IMR-90 (cell line): ENCODE results near the gene KRT86. TPM values are rescaled to one million over a fixed set of nuclear protein-coding genes. Genes with fewer than 3 reads are reported as not detected.

Source experiments
- ATAC-seq: fragments of 200-7000 bp; cut with Tn5 transposase; 2 replicates; pipeline ENCODE4 v1.9.1; 2020; ENCODE audit warnings: low read depth, mild to moderate bottlenecking, moderate library complexity
- BruUV-seq: library from RNA; stranded (reverse); fragments of 400-500 nt; replicated peaks from 2 replicates; lab custom pipeline; 2021; lab: Mats Ljungman, UMichigan
- CTCF ChIA-PET: fragments of 300-600 bp; formaldehyde crosslinking; extraction: SDS; loops from one replicate; lab custom pipeline; 2021; ENCODE audit warnings: antibody characterized with exemption; lab: Yijun Ruan, JAX
- POLR2A ChIA-PET: fragments of 300-600 bp; sonication (Branson Sonifier 250); formaldehyde crosslinking; loops from one replicate; lab custom pipeline; 2022; ENCODE audit warnings: antibody characterized with exemption; ENCODE audit not compliant: unreplicated experiment; lab: Charles Lee
- DNase-seq: peaks from one replicate; pipeline ENCODE4 v3.0.0; 2013
- H2AFZ ChIP-seq: replicated peaks from 2 replicates; pipeline ENCODE3; 2013; ENCODE audit warnings: low read length, mild to moderate bottlenecking; ENCODE audit not compliant: poor library complexity
- H2AK5ac ChIP-seq: 2 replicates; pipeline ENCODE4 v1.6.1; 2013; ENCODE audit warnings: low read depth, low read length, inconsistent platforms
- H2AK9ac ChIP-seq: replicated peaks from 2 replicates; pipeline ENCODE3; 2013; ENCODE audit warnings: mild to moderate bottlenecking, low read depth, low read length, moderate library complexity; ENCODE audit not compliant: poor library complexity
- H2BK120ac ChIP-seq: 2 replicates; pipeline ENCODE4 v1.6.1; 2013; ENCODE audit warnings: low read depth, low read length, inconsistent platforms
- H2BK15ac ChIP-seq: 3 replicates; pipeline ENCODE4 v1.6.1; 2013; ENCODE audit warnings: low read depth, low read length, inconsistent platforms
- H2BK20ac ChIP-seq: 2 replicates; pipeline ENCODE4 v1.6.1; 2013; ENCODE audit warnings: low read depth, mild to moderate bottlenecking, inconsistent platforms, low read length, moderate library complexity
- H2BK5ac ChIP-seq: 2 replicates; pipeline ENCODE4 v1.6.1; 2013; ENCODE audit warnings: mild to moderate bottlenecking, low read depth, low read length, inconsistent platforms; ENCODE audit not compliant: poor library complexity, severe bottlenecking
- H3K14ac ChIP-seq: replicated peaks from 2 replicates; pipeline ENCODE4 v1.6.1; 2013; ENCODE audit warnings: low read depth, low read length, inconsistent platforms
- H3K18ac ChIP-seq: 2 replicates; pipeline ENCODE4 v1.6.1; 2013; ENCODE audit warnings: low read depth, low read length, control low read depth
- H3K23ac ChIP-seq: 2 replicates; pipeline ENCODE4 v1.6.1; 2013; ENCODE audit warnings: low read depth, low read length, inconsistent platforms
- H3K27ac ChIP-seq: 2 replicates; pipeline ENCODE4 v1.5.1; 2013; ENCODE audit warnings: mild to moderate bottlenecking, control low read depth, low read length; ENCODE audit not compliant: insufficient read depth
- H3K27me3 ChIP-seq: 2 replicates; pipeline ENCODE4 v1.6.1; 2013; ENCODE audit warnings: low read length; ENCODE audit not compliant: control insufficient read depth, insufficient read depth
- H3K36me3 ChIP-seq: 2 replicates; pipeline ENCODE4 v1.6.1; 2013; ENCODE audit warnings: low read length, mixed read lengths; ENCODE audit not compliant: control insufficient read depth, insufficient read depth
- H3K4ac ChIP-seq: 2 replicates; pipeline ENCODE4 v1.6.1; 2013; ENCODE audit warnings: low read depth, low read length, inconsistent platforms
- H3K4me1 ChIP-seq: 2 replicates; pipeline ENCODE4 v1.6.1; 2013; ENCODE audit warnings: low read length, mixed read lengths; ENCODE audit not compliant: control insufficient read depth, insufficient read depth
- H3K4me2 ChIP-seq: 2 replicates; pipeline ENCODE4 v1.6.1; 2013; ENCODE audit warnings: low read depth, mild to moderate bottlenecking, control low read depth, low read length, moderate library complexity
- H3K4me3 ChIP-seq: 2 replicates; pipeline ENCODE4 v1.5.1; 2013; ENCODE audit warnings: low read depth, mild to moderate bottlenecking, control low read depth, low read length, moderate library complexity; ENCODE audit not compliant: insufficient read depth
- H3K56ac ChIP-seq: 2 replicates; pipeline ENCODE4 v1.6.1; 2013; ENCODE audit warnings: low read length, inconsistent platforms; ENCODE audit not compliant: insufficient read depth; ENCODE audit errors: extremely low read depth
- H3K79me1 ChIP-seq, 2 experiments: 2 replicates each; pipeline ENCODE4 v1.6.1; 2013; ENCODE audit warnings: low read length in 2 of 2, inconsistent platforms in 1 of 2, low read depth in 1 of 2
- H3K9ac ChIP-seq: 2 replicates; pipeline ENCODE4 v1.6.1; 2013; ENCODE audit warnings: low read depth, low read length, control low read depth
- H3K9me1 ChIP-seq: 2 replicates; pipeline ENCODE4 v1.6.1; 2013; ENCODE audit warnings: low read length, inconsistent platforms; ENCODE audit not compliant: insufficient read depth
- H3K9me3 ChIP-seq: 2 replicates; pipeline ENCODE4 v1.6.1; 2013; ENCODE audit warnings: low read length; ENCODE audit not compliant: control insufficient read depth, insufficient read depth
- H4K20me1 ChIP-seq: 2 replicates; pipeline ENCODE4 v1.6.1; 2013; ENCODE audit warnings: low read length, inconsistent platforms; ENCODE audit not compliant: insufficient read depth
- H4K5ac ChIP-seq: 2 replicates; pipeline ENCODE4 v1.6.1; 2013; ENCODE audit warnings: mild to moderate bottlenecking, low read depth, low read length, control low read depth
- H4K8ac ChIP-seq, 2 experiments: 2 replicates each; pipeline ENCODE4 v1.6.1; 2013; ENCODE audit warnings: low read depth in 2 of 2, low read length in 2 of 2, control low read depth in 1 of 2, inconsistent platforms in 1 of 2
- H4K91ac ChIP-seq: 2 replicates; pipeline ENCODE4 v1.6.1; 2013; ENCODE audit warnings: low read depth, low read length, inconsistent platforms; ENCODE audit not compliant: insufficient read depth
- BHLHE40 ChIP-seq: fragments of 150-350 bp; IDR thresholded peaks from 2 replicates; pipeline ENCODE4 v1.6.1; 2016; ENCODE audit warnings: mild to moderate bottlenecking, low read depth, low read length
- CTCF ChIP-seq: conservative IDR thresholded peaks from 2 replicates; pipeline ENCODE4 v1.5.1; 2012; ENCODE audit warnings: mild to moderate bottlenecking, low read depth, low read length, improper control_type of control experiment
- MAZ ChIP-seq: IDR thresholded peaks from 2 replicates; pipeline ENCODE4 v1.6.1; 2012; ENCODE audit warnings: low read depth, mild to moderate bottlenecking, low read length, improper control_type of control experiment, moderate library complexity, borderline replicate concordance
- WGBS, 2 experiments: methylation state at CpG; one replicate each; pipeline versions ENCODE4 v1.1.5 to v1.1.7; 2013; ENCODE audit warnings: missing lambda C conversion rate in 2 of 2; ENCODE audit not compliant: insufficient read length in 1 of 2; ENCODE audit errors: extremely low coverage in 2 of 2; 5-methylcytosine and 5-hydroxymethylcytosine counted together
- dilution Hi-C: fragments of 300-500 bp; cut with HindIII; formaldehyde crosslinking; loops from one replicate; pipeline ENCODE4 v1.14.3; 2018; ENCODE audit warnings: low sequenced_read_pairs; ENCODE audit not compliant: unreplicated experiment
- in situ Hi-C: fragments of 300-500 bp; cut with MboI; formaldehyde crosslinking; loops from 3 replicates; pipeline ENCODE4 v1.14.3; 2019; ENCODE audit warnings: low sequenced_read_pairs, inconsistent platforms, mixed read lengths
- intact Hi-C: fragments of 100-400 bp; cut with micrococcal nuclease; formaldehyde crosslinking; loops from 2 replicates; pipeline ENCODE4 v1.10.0; 2022
- polyA plus RNA-seq, 3 experiments: library from polyadenylated mRNA; depleted of rRNA; stranded (reverse); fragments of >200 nt; gene quantifications; 2 replicates each; pipeline ENCODE4 v1.2.3, GENCODE V29; 2012; ENCODE audit warnings: low replicate concordance in 1 of 3
- total RNA-seq: library from RNA; depleted of rRNA; stranded (reverse); fragments of >200 nt; gene quantifications from 2 replicates; pipeline ENCODE4 v1.2.3, GENCODE V29; 2012

Gene KRT86
- total and polyA plus RNA-seq, 2 of the 4 experiments (the other 2 are of a cell fraction) = not detected

GRCh38 chr12:52347016-52347415 is 72.6 kb downstream of the KRT86 start:
- peaks cover 6% of the 10 kb centered on the region for H3K9me3 ChIP-seq
- TF ChIP-seq MAZ (no peak), BHLHE40 (no peak), CTCF (no peak)
- H3K79me1 ChIP-seq = no peaks in the 10 kb centered on the region
- no peak overlapping the region for H3K4ac ChIP-seq
- no peak overlapping the region for H2AK5ac ChIP-seq
- no peak overlapping the region for H3K23ac ChIP-seq
- H2BK120ac ChIP-seq = no peak overlapping the region
- intact Hi-C loops = no loop called here
- no peak overlapping the region for H3K4me3 ChIP-seq
- CTCF ChIA-PET = no interaction called here
- H3K56ac ChIP-seq = no peak overlapping the region
- H2AFZ ChIP-seq = no peak overlapping the region
- H2BK20ac ChIP-seq = no peak overlapping the region
- POLR2A ChIA-PET = no interaction called here
- H3K27ac ChIP-seq = no peak overlapping the region
- no peak overlapping the region for H4K91ac ChIP-seq
- H3K9me1 ChIP-seq = no peaks in the 10 kb centered on the region
- in situ Hi-C loops = no loop called here
- no peaks in the 10 kb centered on the region for H3K4me1 ChIP-seq
- no peak overlapping the region for H4K8ac ChIP-seq
- H4K5ac ChIP-seq = no peak overlapping the region
- no peaks in the 10 kb centered on the region for H4K20me1 ChIP-seq
- no peak overlapping the region for H2AK9ac ChIP-seq
- no peak overlapping the region for H3K9ac ChIP-seq
- H2BK15ac ChIP-seq = no peak overlapping the region
- no peak overlapping the region for H3K4me2 ChIP-seq
- no peak overlapping the region for H2BK5ac ChIP-seq
- dilution Hi-C loops = no loop called here
- H3K14ac ChIP-seq = no peak overlapping the region
- 75% methylated on average over 2 of the region's 9 CpGs; no CpG with 5 or more reads in 1 of the 2 experiments for WGBS, 2 experiments
- peaks cover 60% of the 10 kb centered on the region for H3K27me3 ChIP-seq
- ATAC-seq = no peak
- H3K18ac ChIP-seq = no peak overlapping the region
- H3K36me3 ChIP-seq = no peaks in the 10 kb centered on the region
- no peak for DNase-seq
- no TSS peak for BruUV-seq
